Sigmoid colon (tissue), 4 donors: ENCODE results near the gene PRKG1.

Experiments
- CTCF ChIP-seq, 4 experiments: fragments of 450-650 bp in 3 of 4; fragments of 200-600 bp in 1 of 4; IDR thresholded peaks; one replicate each; pipeline ENCODE4 v1.5.1; 2016 to 2019; ENCODE audit warnings: antibody characterized with exemption in 4 of 4, mild to moderate bottlenecking in 3 of 4, moderate library complexity in 2 of 4
- EP300 ChIP-seq, 4 donors: sonication (generic); formaldehyde crosslinking; IDR thresholded peaks; one replicate each; pipeline ENCODE4 v1.6.1; 2017; ENCODE audit warnings: antibody characterized with exemption in 4 of 4
- POLR2AphosphoS5 ChIP-seq, 4 donors: sonication (generic); formaldehyde crosslinking; IDR thresholded peaks; one replicate each; pipeline ENCODE4 v1.6.1; 2017; ENCODE audit warnings: antibody characterized with exemption in 4 of 4

GRCh38 chr10:51318399-51319172 is 244.3 kb downstream of the PRKG1 start:
- TF ChIP-seq CTCF (IDR thresholded peaks at IDR 0.05) (no peak), EP300 (IDR thresholded peaks at IDR 0.05) (no peak), POLR2AphosphoS5 (IDR thresholded peaks at IDR 0.05) (no peak)
